A673 (cell line): Measurements from ENCODE around the gene DUSP8. TPM values are rescaled to one million over a fixed set of nuclear protein-coding genes. Genes with fewer than 3 reads are reported as not detected.
"Not testable (repeated sequence)": the region's sequence is repeated elsewhere in the genome, so short reads cannot be mapped to it uniquely, and the experiment has no call there.

Source experiments
- BruUV-seq: library from RNA; stranded (reverse); fragments of 400-500 nt; replicated peaks from 2 replicates; lab custom pipeline; 2021; lab: Mats Ljungman, UMichigan
- CTCF ChIA-PET: fragments of 300-600 bp; sonication (Branson Sonifier 250); formaldehyde crosslinking; loops from one replicate; lab custom pipeline; 2022; ENCODE audit warnings: antibody characterized with exemption; lab: Charles Lee
- POLR2A ChIA-PET: fragments of 300-600 bp; sonication (Branson Sonifier 250); formaldehyde crosslinking; loops from one replicate; lab custom pipeline; 2022; ENCODE audit warnings: antibody characterized with exemption; ENCODE audit not compliant: low non-redundant PET; lab: Charles Lee
- DNase-seq: peaks from one replicate; pipeline ENCODE4 v3.0.0-alpha.2; 2015; ENCODE audit warnings: low spot score
- H3K27ac ChIP-seq: fragments of 200-600 bp; sonication (generic); 2 replicates; pipeline ENCODE4 v1.5.1; 2016; ENCODE audit warnings: mixed run types, low read depth, mild to moderate bottlenecking, mixed read lengths, antibody characterized with exemption, low read length; ENCODE audit not compliant: poor library complexity, severe bottlenecking
- H3K27me3 ChIP-seq: fragments of 200-600 bp; sonication (generic); replicated peaks from 2 replicates; pipeline ENCODE4 v1.6.1; 2017; ENCODE audit warnings: mixed run types, low read depth, mild to moderate bottlenecking, mixed read lengths, antibody characterized with exemption, low read length; ENCODE audit not compliant: insufficient read depth, poor library complexity
- H3K36me3 ChIP-seq: fragments of 200-600 bp; sonication (generic); 2 replicates; pipeline ENCODE4 v1.6.1; 2016; ENCODE audit warnings: mixed run types, mild to moderate bottlenecking, mixed read lengths, antibody characterized with exemption, low read length; ENCODE audit not compliant: insufficient read depth, poor library complexity, severe bottlenecking
- H3K4me1 ChIP-seq: fragments of 200-600 bp; sonication (generic); 2 replicates; pipeline ENCODE4 v1.6.1; 2017; ENCODE audit warnings: mixed run types, mild to moderate bottlenecking, mixed read lengths, antibody characterized with exemption, low read length; ENCODE audit not compliant: insufficient read depth, poor library complexity, severe bottlenecking
- H3K4me3 ChIP-seq: fragments of 200-600 bp; sonication (generic); 2 replicates; pipeline ENCODE4 v1.5.1; 2016; ENCODE audit warnings: low read depth, mixed run types, mild to moderate bottlenecking, mixed read lengths, low read length; ENCODE audit not compliant: poor library complexity, severe bottlenecking
- H3K9me3 ChIP-seq: fragments of 200-600 bp; sonication (generic); 2 replicates; pipeline ENCODE4 v1.6.1; 2016; ENCODE audit warnings: mixed run types, low read depth, mild to moderate bottlenecking, mixed read lengths, antibody characterized with exemption, low read length; ENCODE audit not compliant: poor library complexity, severe bottlenecking
- CTCF ChIP-seq: fragments of 300-800, 200-600 bp; sonication (generic); conservative IDR thresholded peaks from 2 replicates; pipeline ENCODE4 v1.5.1; 2017; ENCODE audit warnings: low read depth, mild to moderate bottlenecking, antibody characterized with exemption, low read length, moderate library complexity, mixed read lengths
- EZH2 ChIP-seq: fragments of 200-600 bp; sonication (generic); IDR thresholded peaks from 2 replicates; pipeline ENCODE4 v1.6.1; 2017; ENCODE audit warnings: borderline replicate concordance, low read depth, mild to moderate bottlenecking, mixed read lengths, antibody characterized with exemption, low read length; ENCODE audit not compliant: poor library complexity, severe bottlenecking
- intact Hi-C: fragments of 100-400 bp; cut with micrococcal nuclease; formaldehyde crosslinking; loops from one replicate; pipeline ENCODE4 v1.10.0; 2022; ENCODE audit not compliant: unreplicated experiment
- total RNA-seq: library from RNA; stranded (reverse); gene quantifications from 2 replicates; pipeline ENCODE4 v1.2.3, GENCODE V29; 2021

DUSP8 gene
- total RNA-seq, 1 experiment from 2014 or later: 1.9 TPM

GRCh38 chr11:1589996-1590395 is 17.9 kb upstream of the DUSP8 start:
- no peaks in the 10 kb centered on the region for H3K27me3 ChIP-seq
- no TSS peak for BruUV-seq
- H3K36me3 ChIP-seq: no peaks in the 10 kb centered on the region
- no peaks in the 10 kb centered on the region for H3K9me3 ChIP-seq
- intact Hi-C loops: no loop called here
- H3K27ac ChIP-seq: no peak overlapping the region
- no peak for DNase-seq
- ChIA-PET CTCF (no interaction called here), POLR2A (no interaction called here)
- no peak overlapping the region for H3K4me3 ChIP-seq
- no peaks in the 10 kb centered on the region for H3K4me1 ChIP-seq
- TF ChIP-seq CTCF (no peak), EZH2 (no peak)

- intact Hi-C loops, BruUV-seq, H3K4me3 ChIP-seq, H3K36me3 ChIP-seq, H3K27me3 ChIP-seq, H3K4me1 ChIP-seq, H3K9me3 ChIP-seq, DNase-seq, POLR2A ChIA-PET, CTCF ChIA-PET, H3K27ac ChIP-seq: not testable (repeated sequence)
Measured at GRCh38 chr11:1589191-1589963, 17.3 kb upstream of the DUSP8 start.

- Histone ChIP-seq H3K4me1 (no peaks in the 10 kb centered on the region), H3K4me3 (no peak overlapping the region), H3K27me3 (no peaks in the 10 kb centered on the region), H3K9me3 (no peaks in the 10 kb centered on the region), H3K36me3 (no peaks in the 10 kb centered on the region), H3K27ac (no peak overlapping the region)
- DNase-seq: no peak
- no TSS peak for BruUV-seq
- CTCF ChIA-PET: no interaction called here
- intact Hi-C loops: no loop called here
- TF ChIP-seq EZH2 (no peak), CTCF (no peak)
- POLR2A ChIA-PET: no interaction called here
Measured at GRCh38 chr11:1586699-1587098, 14.6 kb upstream of the DUSP8 start.

GRCh38 chr11:1584661-1585370 is 12.7 kb upstream of the DUSP8 start, which contains the start of gene KRTAP5-1:
KRTAP5-1 (minus strand) TSS chr11:1585283; CDS start chr11:1585249, 34 bp downstream.
- H3K9me3 ChIP-seq, BruUV-seq, H3K4me3 ChIP-seq, POLR2A ChIA-PET, H3K36me3 ChIP-seq, H3K4me1 ChIP-seq, H3K27me3 ChIP-seq, intact Hi-C loops, H3K27ac ChIP-seq, DNase-seq: not testable (repeated sequence)
- CTCF ChIA-PET: interaction anchor here (0.9 kb wide), 1 partner anchor 10 kb away, joined by 4 read pairs; no protein-coding TSS in a partner anchor

GRCh38 chr11:1582909-1583308 is 10.8 kb upstream of the DUSP8 start:
- H3K9me3 ChIP-seq, H3K36me3 ChIP-seq, DNase-seq, H3K27ac ChIP-seq, POLR2A ChIA-PET, BruUV-seq, H3K4me3 ChIP-seq, CTCF ChIA-PET, intact Hi-C loops, H3K4me1 ChIP-seq, H3K27me3 ChIP-seq: not testable (repeated sequence)
